GM21381 (cell line): ENCODE measurements around the gene LMF1.
"Not testable (repeated sequence)": the region's sequence is repeated elsewhere in the genome, so short reads cannot be mapped to it uniquely, and the experiment has no call there.

Experiments
- ATAC-seq: cut with Tn5 transposase; IDR thresholded peaks from one replicate; pipeline ENCODE4 v1.9.1; 2021; ENCODE audit warnings: mild to moderate bottlenecking, moderate library complexity; ENCODE audit not compliant: unreplicated experiment

Gene LMF1

GRCh38 chr16:898761-899682, 71.8 kb downstream of the LMF1 start:
- no peak for ATAC-seq

- ATAC-seq: no peak
Measured at GRCh38 chr16:898216-898615, 72.6 kb downstream of the LMF1 start.

GRCh38 chr16:897701-898100, 73.1 kb downstream of the LMF1 start:
- no peak for ATAC-seq

GRCh38 chr16:897200-897543, 73.6 kb downstream of the LMF1 start:
- ATAC-seq: no peak

- no peak for ATAC-seq
Measured at GRCh38 chr16:896261-897199, 74.3 kb downstream of the LMF1 start.

- ATAC-seq: no peak
Measured at GRCh38 chr16:895371-895770, 75.4 kb downstream of the LMF1 start.

GRCh38 chr16:894841-895240, 75.9 kb downstream of the LMF1 start:
- ATAC-seq: no peak

- no peak for ATAC-seq
Measured at GRCh38 chr16:894136-894535, 76.6 kb downstream of the LMF1 start.

GRCh38 chr16:893360-893759, 77.4 kb downstream of the LMF1 start:
- no peak for ATAC-seq

GRCh38 chr16:892536-893255, 78.1 kb downstream of the LMF1 start:
- ATAC-seq: no peak

- ATAC-seq: no peak
Measured at GRCh38 chr16:892006-892405, 78.8 kb downstream of the LMF1 start.

- no peak for ATAC-seq
Measured at GRCh38 chr16:891353-891740, 79.4 kb downstream of the LMF1 start.

- no peak for ATAC-seq
Measured at GRCh38 chr16:890716-891352, 80.0 kb downstream of the LMF1 start.

- ATAC-seq: no peak
Measured at GRCh38 chr16:890217-890616, 80.6 kb downstream of the LMF1 start.

GRCh38 chr16:889586-889985, 81.2 kb downstream of the LMF1 start:
- no peak for ATAC-seq

- no peak for ATAC-seq
Measured at GRCh38 chr16:888901-889570, 81.7 kb downstream of the LMF1 start.

- not testable (repeated sequence) for ATAC-seq
Measured at GRCh38 chr16:888456-888855, 82.3 kb downstream of the LMF1 start.

- ATAC-seq: no peak
Measured at GRCh38 chr16:887846-888245, 82.9 kb downstream of the LMF1 start.

GRCh38 chr16:886802-887731, 83.7 kb downstream of the LMF1 start:
- ATAC-seq: no peak
